ENCODE measurements around the gene PPP2R5E. TPM values are rescaled to one million over a fixed set of nuclear protein-coding genes. Genes with fewer than 3 reads are reported as not detected.

PPP2R5E gene
- total RNA-seq, 1 donor from 2014 or later: 22.3 TPM

DNA sequence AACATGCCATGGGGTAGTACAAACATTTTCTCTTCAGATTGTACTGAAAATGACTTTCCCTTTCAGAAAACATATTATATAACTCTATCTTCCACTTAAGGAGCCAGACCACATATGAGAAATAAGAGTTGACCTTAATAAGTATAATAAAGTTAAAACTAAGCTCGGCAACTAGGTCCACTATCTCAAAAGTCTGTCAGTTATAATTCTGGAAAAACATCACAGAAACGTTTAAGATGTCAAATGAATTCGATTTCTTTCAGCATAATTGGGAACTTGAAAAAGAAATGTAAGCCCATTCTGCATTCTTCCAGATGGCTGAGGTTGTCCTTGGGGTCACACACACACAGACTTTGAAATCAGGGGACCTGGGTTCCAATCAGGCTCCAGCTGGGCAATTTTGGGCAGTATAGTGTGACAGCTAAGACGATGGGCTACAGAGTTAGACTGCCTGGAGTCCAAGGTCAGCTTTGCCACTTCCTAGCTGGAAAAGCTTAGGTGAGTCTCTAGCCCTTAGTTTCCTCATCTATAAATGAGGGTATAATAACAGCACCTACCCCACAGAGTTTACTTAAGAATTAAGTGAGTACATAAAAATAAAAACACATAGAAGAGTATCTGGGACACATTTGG lies 75.6 kb downstream of the PPP2R5E start:
- Histone ChIP-seq H3K4me3 (ENCODE audit: low read depth, low read length) (no peak overlapping the region), H3K27me3 (ENCODE audit: control insufficient read depth, insufficient read depth, low read length) (no peaks in the 10 kb centered on the region), H3K36me3 (ENCODE audit: control insufficient read depth, insufficient read depth, low read length) (no peaks in the 10 kb centered on the region)
- DNase-seq (ENCODE audit: low read depth): no peak
- no peak for TF ChIP-seq CTCF (IDR thresholded peaks at IDR 0.05; ENCODE audit: insufficient read depth, low read length, poor library complexity, severe bottlenecking)

GRCh38 chr14:63465347-63465746 lies 77.8 kb downstream of the PPP2R5E start:
- Histone ChIP-seq H3K36me3 (ENCODE audit: control insufficient read depth, insufficient read depth, low read length) (no peaks in the 10 kb centered on the region), H3K4me3 (ENCODE audit: low read depth, low read length) (no peak overlapping the region), H3K27me3 (ENCODE audit: control insufficient read depth, insufficient read depth, low read length) (no peaks in the 10 kb centered on the region)
- no peak for TF ChIP-seq CTCF (IDR thresholded peaks at IDR 0.05; ENCODE audit: insufficient read depth, low read length, poor library complexity, severe bottlenecking)
- DNase-seq (ENCODE audit: low read depth): no peak

DNA sequence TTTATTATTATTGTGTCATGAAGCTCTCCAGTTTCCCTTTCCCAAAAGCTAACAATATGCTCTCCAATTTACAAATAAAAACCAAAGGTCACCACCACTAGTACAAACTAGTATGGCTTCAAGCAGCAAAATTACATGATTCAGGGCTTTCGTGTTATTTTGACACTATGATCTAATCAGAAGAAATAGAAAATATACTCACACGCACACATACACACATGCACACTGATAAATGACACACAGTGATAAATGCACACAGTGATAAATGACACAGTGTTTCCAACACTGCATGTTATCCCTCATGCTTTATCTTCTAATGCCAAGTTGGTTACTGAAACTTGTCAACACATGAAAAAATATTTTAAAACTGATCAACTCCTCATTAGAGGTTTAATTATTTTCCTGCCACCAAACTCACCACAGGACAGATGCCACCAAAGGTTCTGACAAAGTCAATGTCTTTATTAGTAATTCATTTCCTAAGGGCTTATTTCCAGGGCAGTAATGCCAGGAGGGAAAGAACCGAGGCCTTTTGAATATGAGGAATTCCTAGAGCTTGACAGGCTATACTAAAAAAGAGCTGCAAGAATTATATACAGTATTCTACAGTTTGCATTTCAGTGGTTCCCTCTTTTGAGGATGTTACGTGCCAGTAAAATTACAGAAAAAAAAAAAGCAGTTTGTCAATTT lies 82.4 kb downstream of the PPP2R5E start:
- no peaks in the 10 kb centered on the region for H3K27me3 ChIP-seq (ENCODE audit: control insufficient read depth, insufficient read depth, low read length)
- no peak overlapping the region for H3K4me3 ChIP-seq (ENCODE audit: low read depth, low read length)
- no peak for DNase-seq (ENCODE audit: low read depth)
- no peaks in the 10 kb centered on the region for H3K36me3 ChIP-seq (ENCODE audit: control insufficient read depth, insufficient read depth, low read length)
- TF ChIP-seq CTCF (IDR thresholded peaks at IDR 0.05; ENCODE audit: insufficient read depth, low read length, poor library complexity, severe bottlenecking): no peak

DNA sequence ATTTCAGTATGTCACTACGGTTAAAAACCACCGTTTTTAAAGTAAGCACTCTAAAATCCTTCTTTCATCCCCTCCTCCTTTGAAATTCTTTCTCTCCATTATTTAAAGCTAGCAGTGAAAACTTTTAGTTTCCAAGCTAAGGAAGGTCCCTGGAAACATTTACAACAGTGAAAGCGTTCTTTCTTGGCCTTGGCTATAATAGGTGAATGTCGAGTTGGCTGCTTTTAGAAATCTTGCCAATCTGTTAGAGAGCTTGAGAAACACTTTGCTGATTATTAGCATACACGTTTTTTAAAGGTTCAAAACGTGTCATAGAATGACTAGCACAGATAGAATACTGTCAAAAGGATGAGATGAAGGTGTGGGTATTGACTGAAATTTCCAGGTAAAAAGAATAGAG lies 83.4 kb downstream of the PPP2R5E start:
- Histone ChIP-seq H3K36me3 (ENCODE audit: control insufficient read depth, insufficient read depth, low read length) (no peaks in the 10 kb centered on the region), H3K4me3 (ENCODE audit: low read depth, low read length) (no peak overlapping the region), H3K27me3 (ENCODE audit: control insufficient read depth, insufficient read depth, low read length) (no peaks in the 10 kb centered on the region)
- TF ChIP-seq CTCF (IDR thresholded peaks at IDR 0.05; ENCODE audit: insufficient read depth, low read length, poor library complexity, severe bottlenecking): no peak
- DNase-seq (ENCODE audit: low read depth): no peak

- TF ChIP-seq CTCF (IDR thresholded peaks at IDR 0.05; ENCODE audit: insufficient read depth, low read length, poor library complexity, severe bottlenecking): no peak
- DNase-seq (ENCODE audit: low read depth): no peak
- H3K4me3 ChIP-seq (ENCODE audit: low read depth, low read length): no peak overlapping the region
- H3K36me3 ChIP-seq (ENCODE audit: control insufficient read depth, insufficient read depth, low read length): no peaks in the 10 kb centered on the region
- no peaks in the 10 kb centered on the region for H3K27me3 ChIP-seq (ENCODE audit: control insufficient read depth, insufficient read depth, low read length)
Observed at GRCh38 chr14:63457498-63457897, 85.7 kb downstream of the PPP2R5E start.

All from kidney epithelial cell (primary cell).